LNCaP clone FGC (cell line): ENCODE measurements around the gene LRRC15.

Source experiments
- DNase-seq: peaks from one replicate; pipeline ENCODE4 v3.0.0-alpha.2; 2011; ENCODE audit warnings: low read depth
- H3K4me3 ChIP-seq: 2 replicates; pipeline ENCODE4 v1.5.1; 2011; ENCODE audit warnings: mild to moderate bottlenecking, low read depth, low read length, control low read depth
- CTCF ChIP-seq: IDR thresholded peaks from 2 replicates; pipeline ENCODE4 v1.5.1; 2012; ENCODE audit warnings: mild to moderate bottlenecking; ENCODE audit not compliant: control insufficient read depth, insufficient read depth; ENCODE audit errors: extremely low read depth

LRRC15 gene

GRCh38 chr3:194310060-194310835 lies 59.3 kb downstream of the LRRC15 start:
- no peak overlapping the region for H3K4me3 ChIP-seq
- TF ChIP-seq CTCF: no peak
- DNase-seq: no peak

GRCh38 chr3:194308601-194309449 lies 60.7 kb downstream of the LRRC15 start:
- no peak for TF ChIP-seq CTCF

GRCh38 chr3:194307849-194308248 lies 61.7 kb downstream of the LRRC15 start:
- no peak for TF ChIP-seq CTCF
- no peak overlapping the region for H3K4me3 ChIP-seq
- no peak for DNase-seq

More at GRCh38 chr3:194308601-194309449, 60.7 kb downstream of the LRRC15 start:
- DNase-seq: no peak
- H3K4me3 ChIP-seq: no peak overlapping the region

GRCh38 chr3:194306771-194307640 lies 62.5 kb downstream of the LRRC15 start:
- no peak for DNase-seq
- H3K4me3 ChIP-seq: no peak overlapping the region
- TF ChIP-seq CTCF: no peak

GRCh38 chr3:194306109-194306686 lies 63.3 kb downstream of the LRRC15 start:
- H3K4me3 ChIP-seq: no peak overlapping the region
- no peak for DNase-seq
- no peak for TF ChIP-seq CTCF
